GM19238 (cell line): ENCODE results near the gene FSTL5.
"Not testable (repeated sequence)": the region's sequence is repeated elsewhere in the genome, so short reads cannot be mapped to it uniquely, and the experiment has no call there.

Experiments
- DNase-seq: peaks from one replicate; pipeline ENCODE4 v3.0.0; 2011; ENCODE audit warnings: low spot score; ENCODE audit not compliant: insufficient read length

The FSTL5 gene

GRCh38 chr4:162103908-162104307 is 59.9 kb downstream of the FSTL5 start:
- DNase-seq: not testable (repeated sequence)

DNA sequence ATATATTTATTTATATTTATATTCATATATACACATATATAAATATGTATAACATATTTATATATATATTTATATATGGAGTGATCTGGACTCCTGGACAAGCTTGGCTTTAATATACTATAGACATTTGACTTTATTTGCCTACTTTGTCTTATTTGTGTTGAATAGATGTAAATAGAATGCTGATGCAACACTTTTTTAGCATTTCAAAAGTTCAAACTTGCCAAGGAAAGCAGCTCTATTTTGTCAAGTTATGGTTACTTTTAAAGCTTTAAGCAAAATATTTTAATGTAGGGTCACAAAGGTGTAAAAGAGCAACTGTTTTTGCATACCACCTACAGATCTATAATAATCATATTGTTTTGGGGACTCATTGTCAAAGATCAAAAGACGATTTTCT is 61.1 kb downstream of the FSTL5 start:
- no peak for DNase-seq

DNA sequence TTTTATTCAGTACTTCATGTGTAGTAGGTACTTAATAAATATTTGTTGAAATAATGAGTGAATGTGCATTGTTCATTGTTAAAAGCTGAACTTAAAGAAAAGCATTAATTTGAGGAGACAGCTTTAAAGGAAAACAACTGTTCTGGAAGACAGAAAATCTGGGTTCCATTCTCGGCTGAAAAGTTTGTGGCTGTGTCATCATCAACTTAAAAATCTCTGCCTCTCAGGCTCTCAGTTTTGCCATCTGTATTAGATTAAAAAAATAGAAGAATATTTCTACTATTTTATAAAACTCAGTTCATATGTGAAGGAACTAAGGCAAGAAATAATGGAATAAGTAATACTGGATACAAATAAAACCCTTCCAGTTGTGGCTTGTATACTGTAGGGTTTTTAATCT is 62.5 kb downstream of the FSTL5 start:
- no peak for DNase-seq

DNA sequence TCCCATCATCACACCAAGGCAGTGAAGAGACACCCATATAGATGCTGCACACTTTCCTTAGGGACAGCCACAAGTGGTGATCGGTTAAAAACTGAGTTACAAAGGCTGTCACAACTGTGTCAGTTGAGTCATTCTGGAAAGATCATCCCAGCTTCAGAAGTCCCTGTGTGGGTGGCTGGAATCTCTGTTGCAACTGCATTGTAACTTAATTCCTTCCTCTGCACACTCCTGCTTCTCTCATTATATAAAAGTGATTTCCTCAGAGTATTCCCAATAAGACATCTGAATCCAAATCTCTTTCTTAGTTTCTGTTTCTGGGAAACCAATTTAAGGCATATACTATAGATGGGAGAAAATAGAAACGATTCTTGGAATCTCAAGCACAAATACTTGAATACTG is 88.1 kb downstream of the FSTL5 start:
- no peak for DNase-seq

- DNase-seq: no peak
Observed at GRCh38 chr4:162061214-162061613, 102.6 kb downstream of the FSTL5 start.

DNA sequence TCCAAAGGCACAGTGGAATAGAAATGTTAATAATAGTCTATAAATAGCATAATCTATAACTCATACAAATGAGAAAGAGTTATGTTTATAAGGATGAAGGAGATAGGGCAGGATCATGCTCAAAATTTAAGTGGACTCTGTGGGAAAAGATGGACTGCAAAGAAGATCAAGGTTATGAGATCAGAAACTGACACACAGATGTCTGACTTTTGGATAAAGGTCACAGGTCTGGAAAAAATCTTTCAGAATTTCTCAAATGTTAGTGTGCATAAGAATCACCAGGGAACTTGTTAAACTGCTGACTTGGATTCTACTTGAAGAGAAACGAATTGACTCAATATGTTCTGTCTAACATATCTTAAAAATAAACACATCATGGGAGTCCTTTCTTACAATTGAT is 104.1 kb downstream of the FSTL5 start:
- DNase-seq: no peak

GRCh38 chr4:162056990-162057389 is 106.8 kb downstream of the FSTL5 start:
- no peak for DNase-seq

DNA sequence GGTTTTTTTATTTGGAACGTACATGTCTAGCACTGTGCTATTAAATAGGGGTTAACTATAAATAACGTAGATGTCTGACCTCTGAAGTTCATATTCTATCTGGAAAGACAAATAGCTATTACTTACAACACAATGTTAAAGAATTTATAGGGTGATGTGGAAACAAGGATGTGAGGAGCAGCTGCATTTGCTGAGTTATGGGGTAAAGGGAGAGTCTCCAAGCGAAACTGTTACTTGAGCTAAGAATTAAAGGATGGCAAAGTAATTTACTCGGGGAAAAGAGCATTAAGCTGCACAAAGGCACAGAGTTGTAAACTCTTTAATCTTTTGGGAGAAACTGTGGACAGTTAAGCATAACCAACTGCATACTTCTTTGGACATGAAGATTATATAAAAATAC is 117.7 kb downstream of the FSTL5 start:
- no peak for DNase-seq

GRCh38 chr4:162038112-162038511 is 125.7 kb downstream of the FSTL5 start:
- DNase-seq: no peak

GRCh38 chr4:162017863-162018262 is 145.9 kb downstream of the FSTL5 start:
- no peak for DNase-seq

DNA sequence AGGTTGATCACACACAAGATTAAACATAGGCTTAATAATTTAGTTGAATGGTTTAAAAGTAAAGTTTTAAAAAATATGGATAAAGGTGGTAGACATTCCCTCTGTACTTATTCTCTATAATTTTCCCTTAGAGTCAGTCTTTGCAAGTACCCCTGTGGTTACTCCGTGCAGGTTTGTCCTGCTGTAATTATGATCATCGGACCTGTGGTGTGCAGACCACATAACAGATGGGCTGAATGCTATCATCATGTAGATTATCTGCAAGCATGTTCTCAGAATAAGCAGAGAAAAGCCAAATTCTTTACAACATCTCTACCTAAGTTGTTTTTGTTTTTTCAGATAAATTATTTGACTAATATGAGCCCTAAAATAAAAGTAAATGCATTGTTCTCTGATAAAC is 146.8 kb downstream of the FSTL5 start:
- DNase-seq: no peak

- no peak for DNase-seq
Observed at GRCh38 chr4:162016219-162016618, 147.6 kb downstream of the FSTL5 start.

GRCh38 chr4:162015090-162015489 is 148.7 kb downstream of the FSTL5 start:
- no peak for DNase-seq

GRCh38 chr4:162011089-162011488 is 152.7 kb downstream of the FSTL5 start:
- DNase-seq: no peak

- DNase-seq: no peak
Observed at GRCh38 chr4:162010362-162010761, 153.4 kb downstream of the FSTL5 start.

DNA sequence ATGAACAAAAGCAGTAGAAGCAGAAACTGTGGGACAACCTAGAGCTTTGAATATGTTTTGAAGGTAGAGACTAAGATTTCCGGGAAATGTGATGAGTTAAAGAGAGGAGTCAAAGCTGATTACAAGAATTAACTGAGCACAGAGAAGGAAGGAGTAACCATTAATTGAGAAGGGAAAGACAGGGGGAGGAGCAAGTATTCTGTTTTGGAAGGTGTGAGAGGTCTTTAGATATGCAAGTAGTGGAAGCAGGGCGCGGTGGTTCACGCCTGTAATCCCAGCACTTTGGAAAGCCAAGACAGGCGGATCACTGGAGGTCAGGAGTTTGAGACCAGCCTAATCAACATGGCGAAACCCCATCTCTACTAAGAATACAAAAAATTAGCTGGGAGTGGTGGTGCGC is 171.5 kb downstream of the FSTL5 start:
- DNase-seq: no peak

GRCh38 chr4:161991811-161992210 is 172.0 kb downstream of the FSTL5 start:
- DNase-seq: no peak

DNA sequence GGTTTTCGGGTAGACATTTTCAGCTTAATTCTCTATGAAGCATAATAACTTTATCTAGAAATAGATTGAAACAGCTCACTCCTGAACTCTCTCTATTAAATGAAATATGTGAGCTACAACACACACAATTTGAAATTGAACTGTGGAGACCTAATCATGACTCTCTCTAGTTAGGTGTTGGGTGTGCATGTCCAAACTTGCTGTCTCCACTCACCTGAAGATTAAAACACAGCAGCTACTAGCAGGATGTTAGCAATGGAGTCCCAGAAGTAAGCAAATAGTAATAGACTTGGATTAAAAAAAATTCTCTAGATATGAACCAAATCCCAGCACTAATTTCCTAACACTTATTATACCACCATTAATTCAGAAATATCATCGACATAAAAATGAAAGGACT is 173.1 kb downstream of the FSTL5 start:
- no peak for DNase-seq

GRCh38 chr4:161988946-161989345 is 174.9 kb downstream of the FSTL5 start:
- no peak for DNase-seq

GRCh38 chr4:161987611-161988010 is 176.2 kb downstream of the FSTL5 start:
- no peak for DNase-seq

DNA sequence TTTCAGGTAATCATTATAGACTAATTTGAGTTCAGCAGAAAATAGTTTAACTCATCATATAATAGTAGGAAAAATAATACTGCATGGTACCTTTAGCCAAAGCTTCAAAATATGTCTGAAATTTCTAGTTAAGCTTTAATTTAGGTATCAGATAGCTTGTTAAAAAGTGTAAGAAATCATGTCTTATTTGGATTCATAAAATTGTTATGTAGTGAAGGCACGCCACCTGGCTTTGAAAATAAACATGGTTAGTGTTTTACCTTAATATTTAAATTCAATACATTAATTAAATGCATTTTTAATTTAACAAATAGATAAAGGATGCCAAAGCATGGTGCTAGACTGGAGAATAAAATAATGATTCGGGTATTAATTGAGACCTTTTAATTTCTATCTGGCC is 211.4 kb downstream of the FSTL5 start:
- DNase-seq: no peak

- no peak for DNase-seq
Observed at GRCh38 chr4:161949946-161950725, 213.7 kb downstream of the FSTL5 start.

DNA sequence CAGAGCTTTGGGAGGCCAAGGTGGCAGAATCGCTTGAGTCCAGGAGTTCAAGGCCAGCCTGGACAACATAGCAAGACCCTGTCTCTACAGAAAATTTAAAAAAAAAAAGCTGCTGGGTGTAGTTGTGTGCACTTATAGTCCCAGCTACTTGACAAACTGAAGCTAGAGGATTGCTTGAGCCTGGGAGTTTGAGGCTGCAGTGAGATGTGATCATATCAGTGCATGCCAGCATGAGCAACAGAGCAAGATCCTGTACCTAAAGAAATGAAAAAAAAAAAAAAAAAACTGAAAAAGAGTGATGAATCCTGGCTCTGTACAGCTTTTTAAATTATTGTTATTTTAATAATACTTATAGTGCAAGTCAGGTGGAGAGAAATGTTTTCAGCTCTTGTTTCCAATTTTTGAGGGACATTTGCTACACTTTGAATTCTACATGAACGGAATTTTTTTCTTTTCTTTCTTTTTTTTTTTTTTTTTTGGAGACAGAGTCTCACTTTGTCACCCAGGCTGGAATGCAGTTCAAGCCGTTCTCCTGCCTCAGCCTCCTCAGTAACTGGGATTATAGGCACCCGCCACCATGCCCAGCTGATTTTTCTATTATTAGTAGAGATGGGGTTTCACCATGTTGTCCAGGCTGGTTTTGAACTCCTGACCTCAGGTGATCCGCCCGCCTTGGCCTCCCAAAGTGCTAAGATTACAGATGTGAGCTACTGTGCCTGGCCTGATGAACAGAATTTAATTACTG is 215.6 kb downstream of the FSTL5 start:
- DNase-seq: no peak
